ENCODE measurements around the gene PKD2L1. TPM values are rescaled to one million over a fixed set of nuclear protein-coding genes. Genes with fewer than 3 reads are reported as not detected.
A peak's percentile ranks its signal among the peaks of the same experiment; 100 is the strongest.

PKD2L1 gene
- total RNA-seq, 1 donor from 2014 or later, result not detected

DNA sequence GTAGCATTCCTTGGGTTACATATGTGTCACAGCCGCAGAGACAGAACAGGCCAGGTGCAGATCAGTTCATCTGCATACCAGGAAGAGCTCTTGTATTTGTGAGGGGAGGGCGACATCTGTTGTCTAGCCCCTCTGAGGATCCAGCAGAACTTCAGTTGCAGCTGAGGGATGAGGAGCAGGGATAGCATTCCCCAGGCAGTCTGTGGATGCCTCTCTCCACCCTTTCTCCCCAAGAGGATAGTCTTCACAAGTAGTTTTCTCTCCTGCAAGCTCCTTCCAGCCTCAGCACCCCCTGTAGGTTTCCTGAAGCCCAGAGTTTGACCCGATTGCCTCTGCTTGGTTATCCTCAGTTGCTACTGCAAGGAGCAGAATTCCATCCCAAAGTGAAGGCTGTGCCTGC is 19.6 kb upstream of the PKD2L1 start:
- H3K27ac Mint-ChIP-seq (ENCODE audit: unreplicated experiment), result no peak overlapping the region
- Histone ChIP-seq H3K27me3 (ENCODE audit: insufficient read depth, low read length) (no peaks in the 10 kb centered on the region), H3K9ac (ENCODE audit: low read length) (peak overlapping the region; percentile 91), H3K79me2 (ENCODE audit: insufficient read depth, low read length) (peaks cover 70% of the 10 kb centered on the region), H2AFZ (ENCODE audit: low read depth, low read length) (no peak overlapping the region), H3K4me3 (ENCODE audit: insufficient read depth, low read depth, low read length) (peak overlapping the region; percentile 97), H3K36me3 (ENCODE audit: insufficient read depth, low read length) (peaks cover 49% of the 10 kb centered on the region), H4K20me1 (ENCODE audit: insufficient read depth, low read length) (peaks cover 72% of the 10 kb centered on the region), H3K9me3 (ENCODE audit: insufficient read depth, low read depth, low read length) (no peaks in the 10 kb centered on the region), H3K4me2 (ENCODE audit: low read length) (peak overlapping the region; percentile 85), H3K4me1 (ENCODE audit: insufficient read depth, low read length) (peaks cover 38% of the 10 kb centered on the region), H3K27ac (ENCODE audit: low read depth, low read length) (no peak overlapping the region)
- H3K27me3 Mint-ChIP-seq (ENCODE audit: low read depth, unreplicated experiment), result no peaks in the 10 kb centered on the region
- DNase-seq (ENCODE audit: low read depth), result no peak
- TF ChIP-seq EZH2 (IDR thresholded peaks at IDR 0.05; ENCODE audit: insufficient read depth, low read length), result no peak
- TF ChIP-seq, protein P1, sequence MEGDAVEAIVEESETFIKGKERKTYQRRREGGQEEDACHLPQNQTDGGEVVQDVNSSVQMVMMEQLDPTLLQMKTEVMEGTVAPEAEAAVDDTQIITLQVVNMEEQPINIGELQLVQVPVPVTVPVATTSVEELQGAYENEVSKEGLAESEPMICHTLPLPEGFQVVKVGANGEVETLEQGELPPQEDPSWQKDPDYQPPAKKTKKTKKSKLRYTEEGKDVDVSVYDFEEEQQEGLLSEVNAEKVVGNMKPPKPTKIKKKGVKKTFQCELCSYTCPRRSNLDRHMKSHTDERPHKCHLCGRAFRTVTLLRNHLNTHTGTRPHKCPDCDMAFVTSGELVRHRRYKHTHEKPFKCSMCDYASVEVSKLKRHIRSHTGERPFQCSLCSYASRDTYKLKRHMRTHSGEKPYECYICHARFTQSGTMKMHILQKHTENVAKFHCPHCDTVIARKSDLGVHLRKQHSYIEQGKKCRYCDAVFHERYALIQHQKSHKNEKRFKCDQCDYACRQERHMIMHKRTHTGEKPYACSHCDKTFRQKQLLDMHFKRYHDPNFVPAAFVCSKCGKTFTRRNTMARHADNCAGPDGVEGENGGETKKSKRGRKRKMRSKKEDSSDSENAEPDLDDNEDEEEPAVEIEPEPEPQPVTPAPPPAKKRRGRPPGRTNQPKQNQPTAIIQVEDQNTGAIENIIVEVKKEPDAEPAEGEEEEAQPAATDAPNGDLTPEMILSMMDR (IDR thresholded peaks at IDR 0.05; ENCODE audit: insufficient read depth, low read depth, low read length), result no peak
- no peaks in the 10 kb centered on the region for H3K9me3 Mint-ChIP-seq (ENCODE audit: unreplicated experiment)
- no peak for FAIRE-seq
- H3K4me3 Mint-ChIP-seq (ENCODE audit: unreplicated experiment), result peak overlapping the region; percentile 100
- H3K4me1 Mint-ChIP-seq (ENCODE audit: low read depth, unreplicated experiment), result peaks cover 40% of the 10 kb centered on the region
- H3K36me3 Mint-ChIP-seq (ENCODE audit: low read depth, unreplicated experiment), result peaks cover 53% of the 10 kb centered on the region

DNA sequence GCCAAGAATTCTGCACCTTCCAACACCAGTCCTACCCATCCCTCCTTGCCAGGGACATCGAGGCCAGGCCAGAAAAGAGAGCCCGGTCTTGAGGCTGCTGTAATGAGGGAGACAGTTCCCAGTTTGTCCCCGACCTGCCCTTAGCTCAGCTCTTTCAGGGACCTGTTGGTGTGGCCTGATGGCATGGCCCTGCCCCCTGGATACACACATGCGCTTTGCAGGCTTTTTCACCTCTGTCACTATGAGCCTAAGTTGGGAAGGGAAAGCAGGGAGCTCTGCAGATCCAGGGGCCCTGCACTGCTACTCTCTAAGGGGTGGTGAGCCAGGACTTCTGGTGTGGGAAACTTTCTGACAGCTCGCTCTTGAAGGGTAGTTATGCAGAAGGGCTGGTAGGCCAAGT is 19.1 kb upstream of the PKD2L1 start:
- H3K4me3 ChIP-seq (ENCODE audit: insufficient read depth, low read depth, low read length), result peak overlapping the region; percentile 97
- H3K27ac Mint-ChIP-seq (ENCODE audit: unreplicated experiment), result peak overlapping the region; percentile 50

More for the DNA sequence above, 19.1 kb upstream of the PKD2L1 start:
- DNase-seq (ENCODE audit: low read depth) (no peak), FAIRE-seq (no peak)
- H3K4me2 ChIP-seq (ENCODE audit: low read length), result peak overlapping the region; percentile 85
- H3K27ac ChIP-seq (ENCODE audit: low read depth, low read length), result no peak overlapping the region
- H3K36me3 ChIP-seq (ENCODE audit: insufficient read depth, low read length), result peaks cover 43% of the 10 kb centered on the region
- H3K9me3 ChIP-seq (ENCODE audit: insufficient read depth, low read depth, low read length), result no peaks in the 10 kb centered on the region
- Mint-ChIP-seq H3K27me3 (ENCODE audit: low read depth, unreplicated experiment) (no peaks in the 10 kb centered on the region), H3K4me1 (ENCODE audit: low read depth, unreplicated experiment) (peaks cover 42% of the 10 kb centered on the region), H3K9me3 (ENCODE audit: unreplicated experiment) (no peaks in the 10 kb centered on the region), H3K4me3 (ENCODE audit: unreplicated experiment) (peak overlapping the region; percentile 100), H3K36me3 (ENCODE audit: low read depth, unreplicated experiment) (peaks cover 49% of the 10 kb centered on the region)
- H4K20me1 ChIP-seq (ENCODE audit: insufficient read depth, low read length), result peaks cover 67% of the 10 kb centered on the region
- no peaks in the 10 kb centered on the region for H3K27me3 ChIP-seq (ENCODE audit: insufficient read depth, low read length)
- TF ChIP-seq, protein P1 (IDR thresholded peaks at IDR 0.05; ENCODE audit: insufficient read depth, low read depth, low read length), result no peak
- TF ChIP-seq EZH2 (IDR thresholded peaks at IDR 0.05; ENCODE audit: insufficient read depth, low read length), result no peak
- peaks cover 65% of the 10 kb centered on the region for H3K79me2 ChIP-seq (ENCODE audit: insufficient read depth, low read length)
- H3K4me1 ChIP-seq (ENCODE audit: insufficient read depth, low read length), result peaks cover 38% of the 10 kb centered on the region
- no peak overlapping the region for H2AFZ ChIP-seq (ENCODE audit: low read depth, low read length)
- H3K9ac ChIP-seq (ENCODE audit: low read length), result peak overlapping the region; percentile 91

Data from astrocyte (in vitro differentiated cells and primary cell).